GM10248 (cell line): ENCODE data around the gene KIF3B.
"Not testable (repeated sequence)": the region's sequence is repeated elsewhere in the genome, so short reads cannot be mapped to it uniquely, and the experiment has no call there.

Experiments used
- CTCF ChIA-PET: fragments of 300-600 bp; sonication (Branson Sonifier 250); formaldehyde crosslinking; extraction: SDS; loops from one replicate; lab custom pipeline; 2021; ENCODE audit warnings: antibody characterized with exemption; lab: Yijun Ruan, JAX
- POLR2A ChIA-PET: fragments of 350-650 bp; sonication (Branson Sonifier 250); formaldehyde crosslinking; extraction: SDS; loops from one replicate; lab custom pipeline; 2020; ENCODE audit warnings: antibody characterized with exemption; lab: Yijun Ruan, JAX
- DNase-seq: peaks from one replicate; pipeline ENCODE4 v3.0.0; 2012; ENCODE audit errors: extremely low spot score
- CTCF ChIP-seq: IDR thresholded peaks from 2 replicates; pipeline ENCODE4 v1.5.1; 2012; ENCODE audit warnings: mild to moderate bottlenecking, low read depth; ENCODE audit errors: extremely low read depth, missing control alignments, control extremely low read depth

Gene KIF3B

GRCh38 chr20:32261644-32262043, 15.8 kb upstream of the KIF3B start:
- CTCF ChIA-PET, result no interaction called here
- no peak for DNase-seq
- TF ChIP-seq CTCF, result no peak
- POLR2A ChIA-PET, result no interaction called here

- CTCF ChIA-PET, result interaction anchor here (0.8 kb wide), 1 partner anchor 8 kb away, joined by 3 read pairs; no protein-coding TSS in a partner anchor
- no peak for DNase-seq
- POLR2A ChIA-PET, result no interaction called here
- TF ChIP-seq CTCF, result no peak
Observed at GRCh38 chr20:32263398-32263954, 14.0 kb upstream of the KIF3B start.

- CTCF ChIA-PET, result interaction anchor here (1.0 to 1.4 kb wide), 4 partner anchors 8 to 23 kb away, joined by 3 to 5 read pairs (median 3); no protein-coding TSS in a partner anchor
- no peak for TF ChIP-seq CTCF
- DNase-seq, result no peak
- POLR2A ChIA-PET, result interaction anchor here (0.7 kb wide), 1 partner anchor 14 kb away, joined by 6 read pairs; no protein-coding TSS in a partner anchor
Observed at GRCh38 chr20:32271620-32272019, 5.8 kb upstream of the KIF3B start.

- no peak for DNase-seq
- no peak for TF ChIP-seq CTCF
- CTCF ChIA-PET, result no interaction called here
- POLR2A ChIA-PET, result no interaction called here
Observed at GRCh38 chr20:32274359-32274758, 3.1 kb upstream of the KIF3B start.

- CTCF ChIA-PET, POLR2A ChIA-PET, DNase-seq: not testable (repeated sequence)
Observed at GRCh38 chr20:32275163-32275562, 2.3 kb upstream of the KIF3B start.

GRCh38 chr20:32278199-32278643, 770 bp downstream of the KIF3B start:
- TF ChIP-seq CTCF, result no peak
- DNase-seq, result peak; percentile 65
- ChIA-PET CTCF (interaction anchor here (0.9 kb wide), 1 partner anchor 11 kb away, joined by 3 read pairs; no protein-coding TSS in a partner anchor), POLR2A (no interaction called here)

GRCh38 chr20:32281711-32282110, 4.3 kb downstream of the KIF3B start:
- DNase-seq, result no peak
- no peak for TF ChIP-seq CTCF
- ChIA-PET POLR2A (no interaction called here), CTCF (interaction anchor here (0.9 to 1.2 kb wide), 2 partner anchors 8 to 35 kb away, joined by 3 to 5 read pairs; no protein-coding TSS in a partner anchor)
